ENCODE data around the gene DPP6.

DPP6 gene

GRCh38 chr7:154767821-154768415, 715.7 kb downstream of the DPP6 start:
- DNase-seq (ENCODE audit: low read depth in 2 of 2) = no peak

- DNase-seq (ENCODE audit: low read depth in 2 of 2) = no peak
Observed at GRCh38 chr7:154769001-154769400, 716.8 kb downstream of the DPP6 start.

GRCh38 chr7:154769527-154769926, 717.3 kb downstream of the DPP6 start:
- no peak for DNase-seq (ENCODE audit: low read depth in 2 of 2)

GRCh38 chr7:154770361-154770760, 718.2 kb downstream of the DPP6 start:
- no peak for DNase-seq (ENCODE audit: low read depth in 2 of 2)

GRCh38 chr7:154770962-154771361, 718.8 kb downstream of the DPP6 start:
- DNase-seq (ENCODE audit: low read depth in 2 of 2) = no peak

- no peak for DNase-seq (ENCODE audit: low read depth in 2 of 2)
Observed at GRCh38 chr7:154774303-154774969, 722.2 kb downstream of the DPP6 start.

- DNase-seq (ENCODE audit: low read depth in 2 of 2) = no peak
Observed at GRCh38 chr7:154775681-154776080, 723.5 kb downstream of the DPP6 start.

GRCh38 chr7:154776350-154776749, 724.2 kb downstream of the DPP6 start:
- no peak for DNase-seq (ENCODE audit: low read depth in 2 of 2)

- no peak for DNase-seq (ENCODE audit: low read depth in 2 of 2)
Observed at GRCh38 chr7:154777023-154777422, 724.8 kb downstream of the DPP6 start.

- no peak for DNase-seq (ENCODE audit: low read depth in 2 of 2)
Observed at GRCh38 chr7:154777489-154777888, 725.3 kb downstream of the DPP6 start.

- DNase-seq (ENCODE audit: low read depth in 2 of 2) = no peak
Observed at GRCh38 chr7:154777908-154778307, 725.7 kb downstream of the DPP6 start.

GRCh38 chr7:154781369-154782303, 729.4 kb downstream of the DPP6 start:
- no peak for DNase-seq (ENCODE audit: low read depth in 2 of 2)

GRCh38 chr7:154783281-154783909, 731.2 kb downstream of the DPP6 start:
- DNase-seq (ENCODE audit: low read depth in 2 of 2) = no peak

- no peak for DNase-seq (ENCODE audit: low read depth in 2 of 2)
Observed at GRCh38 chr7:154785898-154786297, 733.7 kb downstream of the DPP6 start.

- no peak for DNase-seq (ENCODE audit: low read depth in 2 of 2)
Observed at GRCh38 chr7:154789404-154789803, 737.2 kb downstream of the DPP6 start.

GRCh38 chr7:154791611-154792010, 739.4 kb downstream of the DPP6 start:
- no peak for DNase-seq (ENCODE audit: low read depth in 2 of 2)

GRCh38 chr7:154792436-154793055, 740.3 kb downstream of the DPP6 start:
- DNase-seq (ENCODE audit: low read depth in 2 of 2) = no peak

GRCh38 chr7:154794147-154794780, 742.1 kb downstream of the DPP6 start:
- DNase-seq (ENCODE audit: low read depth in 2 of 2) = no peak

- no peak for DNase-seq (ENCODE audit: low read depth in 2 of 2)
Observed at GRCh38 chr7:154795014-154795413, 742.8 kb downstream of the DPP6 start.

GRCh38 chr7:154795437-154795836, 743.2 kb downstream of the DPP6 start:
- DNase-seq (ENCODE audit: low read depth in 2 of 2) = no peak

- no peak for DNase-seq (ENCODE audit: low read depth in 2 of 2)
Observed at GRCh38 chr7:154804449-154804848, 752.3 kb downstream of the DPP6 start.

Measured in stimulated activated CD8-positive, alpha-beta memory T cell treated with anti-CD3 and anti-CD28 coated beads, Interleukin-15, amount 100 ng/mL, for 4 hours (primary cell).